WTC11 (cell line): ENCODE data around the gene MBP.

Experiments used
- CTCF ChIP-seq: fragments of 200-600 bp; IDR thresholded peaks from 2 replicates; pipeline ENCODE4 v1.8.0; 2022; ENCODE audit warnings: antibody characterized with exemption
- E2F1 ChIP-seq: sonication (generic); formaldehyde crosslinking; IDR thresholded peaks from 2 replicates; pipeline ENCODE4 v1.8.0; 2022; ENCODE audit warnings: mild to moderate bottlenecking, missing genetic modification reagents
- FOXP1 ChIP-seq: sonication (generic); formaldehyde crosslinking; IDR thresholded peaks from 2 replicates; pipeline ENCODE4 v1.8.0; 2022; ENCODE audit warnings: missing genetic modification reagents, mild to moderate bottlenecking, moderate library complexity, borderline replicate concordance
- FOXP4 ChIP-seq: sonication (generic); formaldehyde crosslinking; IDR thresholded peaks from 2 replicates; pipeline ENCODE4 v1.8.0; 2022; ENCODE audit warnings: mild to moderate bottlenecking, missing genetic modification reagents
- HMGXB4 ChIP-seq: sonication (generic); formaldehyde crosslinking; IDR thresholded peaks from 2 replicates; pipeline ENCODE4 v1.8.1; 2023; ENCODE audit warnings: mild to moderate bottlenecking, moderate library complexity, missing genetic modification reagents
- JUN ChIP-seq: sonication (generic); formaldehyde crosslinking; IDR thresholded peaks from 2 replicates; pipeline ENCODE4 v1.8.0; 2023; ENCODE audit warnings: mild to moderate bottlenecking, missing genetic modification reagents
- KAT7 ChIP-seq: sonication (generic); formaldehyde crosslinking; IDR thresholded peaks from 2 replicates; pipeline ENCODE4 v1.8.1; 2023; ENCODE audit warnings: missing genetic modification reagents, mild to moderate bottlenecking, borderline replicate concordance
- MAX ChIP-seq: sonication (generic); formaldehyde crosslinking; IDR thresholded peaks from 2 replicates; pipeline ENCODE4 v1.8.0; 2022; ENCODE audit warnings: mild to moderate bottlenecking, missing genetic modification reagents
- MLX ChIP-seq: sonication (generic); formaldehyde crosslinking; IDR thresholded peaks from 2 replicates; pipeline ENCODE4 v1.8.1; 2023; ENCODE audit warnings: mild to moderate bottlenecking, missing genetic modification reagents, moderate library complexity
- NFE2L1 ChIP-seq: sonication (generic); formaldehyde crosslinking; IDR thresholded peaks from 2 replicates; pipeline ENCODE4 v1.8.1; 2023; ENCODE audit warnings: missing genetic modification reagents
- PRDM15 ChIP-seq: sonication (generic); formaldehyde crosslinking; IDR thresholded peaks from 2 replicates; pipeline ENCODE4 v1.8.0; 2022; ENCODE audit warnings: missing genetic modification reagents
- SMAD3 ChIP-seq: sonication (generic); formaldehyde crosslinking; IDR thresholded peaks from 2 replicates; pipeline ENCODE4 v1.8.0; 2022; ENCODE audit warnings: missing genetic modification reagents, mild to moderate bottlenecking, borderline replicate concordance
- ZNF512 ChIP-seq: sonication (generic); formaldehyde crosslinking; IDR thresholded peaks from 2 replicates; pipeline ENCODE4 v1.8.1; 2022; ENCODE audit warnings: missing genetic modification reagents, borderline replicate concordance

GRCh38 chr18:77144046-77144445, 11.5 kb upstream of the MBP start:
- no peak for TF ChIP-seq CTCF
- TF ChIP-seq E2F1 = no peak
- TF ChIP-seq JUN (CRISPR knock-in tag) = no peak
- TF ChIP-seq SMAD3 (CRISPR knock-in tag) = no peak
- TF ChIP-seq PRDM15 (CRISPR knock-in tag) = no peak
- TF ChIP-seq FOXP1 (CRISPR knock-in tag) = no peak
- TF ChIP-seq FOXP4 (CRISPR knock-in tag) = no peak
- TF ChIP-seq NFE2L1 (CRISPR knock-in tag) = no peak
- no peak for TF ChIP-seq HMGXB4 (CRISPR knock-in tag)
- no peak for TF ChIP-seq MAX (CRISPR knock-in tag)
- TF ChIP-seq KAT7 (CRISPR knock-in tag) = no peak
- no peak for TF ChIP-seq MLX
- no peak for TF ChIP-seq ZNF512 (CRISPR knock-in tag)
